ACHN (cell line): ENCODE measurements around the gene SERPINB2.
"Not testable (repeated sequence)": the region's sequence is repeated elsewhere in the genome, so short reads cannot be mapped to it uniquely, and the experiment has no call there.

Source experiments
- DNase-seq: peaks from one replicate; pipeline ENCODE4 v3.0.0-alpha.2; 2015
- in situ Hi-C: cut with HindIII; loops from 2 replicates; pipeline ENCODE4 v1.10.0; 2017; ENCODE audit warnings: low sequenced_read_pairs, low pct_ligation_motif_present, low pct_unique_long_range_greater_than_20kb

SERPINB2 gene

GRCh38 chr18:63917817-63918216, 30.3 kb downstream of the SERPINB2 start:
- no peak for DNase-seq
- in situ Hi-C loops = no loop called here

DNA sequence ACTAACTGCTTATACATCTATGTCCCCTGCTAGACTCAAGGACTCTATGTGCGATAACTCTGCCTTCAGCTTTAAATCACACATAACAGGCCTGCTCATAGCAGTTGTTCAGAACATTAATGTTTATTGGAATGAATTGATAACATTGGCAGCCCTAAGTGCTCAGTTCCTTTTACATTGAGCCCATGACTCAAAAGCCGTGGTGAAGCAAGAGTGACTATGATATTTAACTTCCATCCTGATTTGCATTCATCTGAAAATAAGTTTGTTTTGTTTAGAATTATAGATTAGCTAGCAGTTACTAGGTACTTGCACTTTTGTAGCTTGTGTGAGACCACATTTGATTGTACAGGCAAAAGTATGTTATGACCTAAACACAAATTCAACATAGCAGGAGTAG, 34.5 kb downstream of the SERPINB2 start:
- in situ Hi-C loops = no loop called here

DNA sequence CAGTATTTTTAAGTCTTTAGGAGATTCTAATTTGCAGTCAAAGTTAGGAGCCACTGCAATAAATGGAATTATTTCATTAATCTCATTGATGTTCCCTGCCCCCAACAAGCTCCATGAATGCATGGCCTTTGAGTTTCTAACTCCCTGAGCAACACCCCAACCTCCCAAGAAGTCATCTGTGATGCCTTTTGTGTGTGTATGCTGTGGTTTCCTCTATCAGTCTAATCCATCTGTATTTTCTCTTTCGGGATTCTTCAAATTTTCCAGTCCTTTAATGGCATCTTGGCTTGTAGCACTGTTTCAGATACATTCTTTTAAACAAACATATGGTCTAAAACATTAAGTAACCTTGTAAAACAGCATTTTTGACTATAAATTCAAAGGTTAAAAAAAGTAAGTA, 37.0 kb downstream of the SERPINB2 start:
- no peak for DNase-seq
- in situ Hi-C loops = no loop called here

More for the DNA sequence above, 34.5 kb downstream of the SERPINB2 start:
- no peak for DNase-seq

DNA sequence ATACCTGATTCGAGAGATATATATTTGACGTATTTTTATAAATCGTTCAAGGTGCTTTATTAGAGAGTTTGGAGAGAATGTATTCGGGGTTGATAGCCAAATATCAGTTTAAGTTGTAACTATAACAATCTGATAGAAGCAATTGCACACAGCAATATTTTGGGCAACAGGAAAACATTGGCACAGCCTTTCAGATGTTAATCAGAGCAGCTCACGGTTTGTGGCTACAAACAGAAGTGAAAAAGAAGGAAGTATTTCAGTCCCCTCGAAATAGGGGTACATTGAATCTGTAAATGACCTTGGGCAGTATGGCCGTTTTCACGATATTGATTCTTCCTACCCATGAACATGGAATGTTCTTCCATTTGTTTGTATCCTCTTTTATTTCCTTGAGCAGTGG, 40.8 kb downstream of the SERPINB2 start:
- no peak for DNase-seq
- in situ Hi-C loops = no loop called here

GRCh38 chr18:63929369-63929768, 41.9 kb downstream of the SERPINB2 start:
- in situ Hi-C loops, DNase-seq: not testable (repeated sequence)

GRCh38 chr18:63930773-63931354, 43.4 kb downstream of the SERPINB2 start:
- in situ Hi-C loops = no loop called here

DNA sequence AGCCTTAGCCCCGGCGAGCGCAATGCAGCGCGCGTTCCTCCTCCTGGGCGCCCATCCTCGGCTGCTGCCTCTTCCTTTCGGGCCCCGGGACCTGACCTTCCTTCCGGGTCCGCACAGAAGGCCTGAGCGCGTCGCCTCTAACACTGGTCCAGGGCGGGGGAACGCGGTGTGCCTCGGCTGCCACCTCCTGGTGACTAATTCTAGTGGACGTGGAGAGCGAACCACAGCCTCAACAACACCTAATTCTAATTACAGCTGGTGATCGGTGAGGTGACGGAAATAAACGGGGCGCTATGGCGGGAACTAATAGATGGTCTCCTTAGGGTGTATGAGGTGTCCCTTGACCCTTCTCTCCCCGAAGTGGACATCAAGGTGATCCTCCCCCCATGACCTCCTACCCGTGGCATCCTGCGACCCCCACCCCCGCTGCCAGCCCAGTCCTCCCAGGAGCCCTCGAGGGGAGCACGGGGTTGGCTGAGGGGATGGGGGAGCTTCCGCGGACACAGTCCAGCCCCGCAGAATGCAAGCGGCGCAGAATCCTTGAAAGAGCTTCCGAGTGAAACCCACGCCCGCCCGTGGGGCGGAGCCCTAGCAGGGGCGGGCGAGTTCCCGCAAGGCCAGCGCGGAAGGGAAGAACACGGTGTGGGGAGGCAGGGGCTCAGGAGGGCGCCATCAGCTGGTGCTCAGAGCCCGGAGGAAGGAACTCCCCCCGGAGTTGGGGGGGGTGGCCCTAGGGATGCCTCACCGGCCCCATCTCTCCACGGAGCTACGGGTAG, 48.8 kb downstream of the SERPINB2 start:
- DNase-seq = peak; percentile 76
- in situ Hi-C loops = no loop called here

More at GRCh38 chr18:63930773-63931354, 43.4 kb downstream of the SERPINB2 start:
- no peak for DNase-seq

GRCh38 chr18:63936932-63937393, 49.5 kb downstream of the SERPINB2 start:
- in situ Hi-C loops = no loop called here
- DNase-seq = no peak

GRCh38 chr18:63940008-63940407, 52.5 kb downstream of the SERPINB2 start:
- in situ Hi-C loops = no loop called here
- DNase-seq = no peak

DNA sequence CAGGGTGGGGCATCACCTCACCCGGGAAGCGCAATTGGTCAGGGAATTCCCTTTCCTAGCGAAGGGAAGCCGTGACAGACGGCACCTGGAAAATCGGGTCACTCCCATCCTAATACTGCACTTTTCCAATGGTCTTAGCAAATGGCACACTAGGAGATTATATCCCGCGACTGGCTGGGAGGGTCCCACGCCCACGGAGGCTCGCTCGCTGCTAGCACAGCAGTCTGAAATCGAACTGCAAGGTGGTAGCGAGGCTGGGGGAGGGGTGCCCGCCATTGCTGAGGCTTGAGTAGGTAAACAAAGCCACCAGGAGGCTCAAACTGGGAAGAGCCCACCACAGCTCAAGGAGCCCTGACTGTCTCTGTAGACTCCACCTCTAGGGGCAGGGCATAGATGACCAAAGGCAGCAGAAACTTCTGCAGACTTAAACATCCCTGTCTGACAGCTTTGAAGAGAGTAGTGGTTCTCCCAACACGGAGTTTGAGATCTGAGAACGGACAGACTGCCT, 53.1 kb downstream of the SERPINB2 start:
- in situ Hi-C loops, DNase-seq: not testable (repeated sequence)

DNA sequence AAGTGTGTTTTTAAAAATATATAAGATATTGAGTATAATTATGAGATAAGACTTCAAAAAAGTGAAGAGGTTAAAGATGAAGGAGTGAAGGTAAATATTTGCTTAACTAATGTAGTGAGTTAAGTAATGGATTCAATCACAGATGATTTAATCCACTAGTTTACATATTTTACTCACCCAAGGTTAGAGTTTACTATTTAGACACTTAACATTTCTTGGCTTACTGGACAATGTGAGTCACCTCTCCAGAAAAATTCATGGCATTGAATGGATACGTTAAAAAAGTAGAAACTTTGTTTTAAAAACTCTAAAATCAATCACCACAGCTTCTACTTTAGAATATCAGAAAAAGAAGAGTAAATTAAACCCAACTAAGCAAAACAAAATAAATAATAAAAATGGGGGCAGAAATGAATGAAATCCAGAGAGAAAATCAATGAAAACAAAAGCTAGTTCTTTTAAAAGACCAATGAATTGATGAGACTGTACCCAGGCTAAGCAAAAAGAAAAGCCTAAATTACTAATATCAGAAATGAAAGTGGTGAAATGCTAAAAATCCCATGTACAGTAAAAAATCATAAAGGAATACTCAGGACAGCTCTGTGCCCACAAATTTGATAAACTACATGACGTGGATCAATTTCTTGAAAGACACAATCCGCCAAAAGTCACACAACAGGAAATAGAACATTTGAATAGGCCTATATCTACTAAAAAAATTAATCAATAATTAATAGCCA, 59.7 kb downstream of the SERPINB2 start:
- in situ Hi-C loops = no loop called here
- no peak for DNase-seq

DNA sequence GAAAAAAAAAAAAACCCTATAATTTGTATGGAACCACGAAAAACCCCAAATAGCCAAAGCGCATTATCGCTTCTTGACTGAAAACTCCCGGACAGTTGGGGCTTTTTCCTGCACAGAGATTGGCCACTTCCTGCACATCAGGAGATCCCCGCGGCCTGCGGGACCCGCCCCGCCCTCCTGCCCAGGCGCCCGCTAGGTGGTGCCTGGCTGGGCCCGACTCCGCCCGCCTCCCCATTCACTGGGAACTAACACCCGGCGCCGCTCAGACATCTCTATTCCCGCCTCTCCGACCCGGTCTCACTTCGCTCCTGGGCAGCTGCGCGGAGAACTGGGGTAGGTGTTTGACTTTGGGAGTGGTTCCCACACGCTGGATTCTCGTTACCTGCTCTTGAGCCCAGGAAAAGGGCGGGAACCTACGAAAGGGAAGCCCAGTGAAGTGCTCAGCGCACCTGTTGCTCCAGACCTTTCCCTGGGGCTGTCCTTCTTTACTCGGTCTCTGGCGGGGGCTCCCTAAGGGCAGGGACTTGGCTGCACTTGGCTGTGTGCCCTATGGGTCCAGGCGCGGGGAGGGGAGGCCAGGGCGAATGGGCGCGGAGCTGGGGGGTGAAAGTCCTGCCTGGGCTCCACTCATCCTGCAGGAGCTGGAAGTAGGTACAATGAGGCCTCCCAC, 61.7 kb downstream of the SERPINB2 start, which contains the start of gene HMSD:
TSS of gene HMSD (plus strand) at position 234 of the 670 bp plus-strand sequence. CDS start 4,155 bp downstream, outside the sequence.
- DNase-seq = peak; percentile 53
- in situ Hi-C loops = no loop called here

- in situ Hi-C loops = no loop called here
These were observed 63.8 kb downstream of the SERPINB2 start for GRCh38 chr18:63951302-63951705.

More at GRCh38 chr18:63951302-63951705, 63.8 kb downstream of the SERPINB2 start:
- peak; percentile 14 for DNase-seq
